ENCODE data around the gene ESAM.

ESAM gene

DNA sequence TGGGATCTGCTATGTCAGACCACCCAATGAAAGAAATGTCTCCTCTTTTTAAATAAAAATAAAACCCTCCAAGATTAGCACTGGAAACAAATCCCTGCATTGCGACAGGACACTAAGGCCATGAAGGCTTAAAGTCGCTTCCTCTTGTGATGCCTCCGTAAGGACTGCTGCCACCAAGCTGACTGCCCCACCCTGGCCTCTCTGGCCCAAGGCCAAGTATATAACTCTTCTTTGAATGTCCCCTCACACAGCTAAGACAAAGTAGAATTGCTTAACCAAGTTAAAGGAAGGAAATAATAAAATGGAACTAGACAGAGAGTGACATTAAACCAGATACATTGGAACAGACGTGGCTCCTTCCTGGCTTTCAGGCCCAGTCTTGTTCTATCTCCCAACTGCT lies 29.9 kb downstream of the ESAM start (continued):
- no peak for TF ChIP-seq INSM2 (tag by site-specific recombination; IDR thresholded peaks at IDR 0.05)
- TF ChIP-seq ZNF843 (tag by site-specific recombination; IDR thresholded peaks at IDR 0.05): no peak
- TF ChIP-seq, protein P1, sequence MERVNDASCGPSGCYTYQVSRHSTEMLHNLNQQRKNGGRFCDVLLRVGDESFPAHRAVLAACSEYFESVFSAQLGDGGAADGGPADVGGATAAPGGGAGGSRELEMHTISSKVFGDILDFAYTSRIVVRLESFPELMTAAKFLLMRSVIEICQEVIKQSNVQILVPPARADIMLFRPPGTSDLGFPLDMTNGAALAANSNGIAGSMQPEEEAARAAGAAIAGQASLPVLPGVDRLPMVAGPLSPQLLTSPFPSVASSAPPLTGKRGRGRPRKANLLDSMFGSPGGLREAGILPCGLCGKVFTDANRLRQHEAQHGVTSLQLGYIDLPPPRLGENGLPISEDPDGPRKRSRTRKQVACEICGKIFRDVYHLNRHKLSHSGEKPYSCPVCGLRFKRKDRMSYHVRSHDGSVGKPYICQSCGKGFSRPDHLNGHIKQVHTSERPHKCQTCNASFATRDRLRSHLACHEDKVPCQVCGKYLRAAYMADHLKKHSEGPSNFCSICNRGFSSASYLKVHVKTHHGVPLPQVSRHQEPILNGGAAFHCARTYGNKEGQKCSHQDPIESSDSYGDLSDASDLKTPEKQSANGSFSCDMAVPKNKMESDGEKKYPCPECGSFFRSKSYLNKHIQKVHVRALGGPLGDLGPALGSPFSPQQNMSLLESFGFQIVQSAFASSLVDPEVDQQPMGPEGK (tag by site-specific recombination; IDR thresholded peaks at IDR 0.05): no peak

- TF ChIP-seq HOXA7 (CRISPR knock-in tag; IDR thresholded peaks at IDR 0.05; ENCODE audit: borderline replicate concordance): no peak
- no peak for TF ChIP-seq ZNF26 (tag by site-specific recombination; IDR thresholded peaks at IDR 0.05)
- TF ChIP-seq TCF7L2 (IDR thresholded peaks at IDR 0.05; ENCODE audit: borderline replicate concordance, low read depth, low read length): no peak
- no peak for TF ChIP-seq ZNF211 (tag by site-specific recombination; IDR thresholded peaks at IDR 0.05; ENCODE audit: low read depth)
- TF ChIP-seq, protein P2, sequence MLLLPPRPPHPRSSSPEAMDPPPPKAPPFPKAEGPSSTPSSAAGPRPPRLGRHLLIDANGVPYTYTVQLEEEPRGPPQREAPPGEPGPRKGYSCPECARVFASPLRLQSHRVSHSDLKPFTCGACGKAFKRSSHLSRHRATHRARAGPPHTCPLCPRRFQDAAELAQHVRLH (tag by site-specific recombination; IDR thresholded peaks at IDR 0.05): no peak
- TF ChIP-seq ZNF677 (tag by site-specific recombination; IDR thresholded peaks at IDR 0.05): no peak
- TF ChIP-seq AEBP2 (tag by site-specific recombination; IDR thresholded peaks at IDR 0.05; ENCODE audit: borderline replicate concordance): no peak
- TF ChIP-seq SP2 (tag by site-specific recombination; IDR thresholded peaks at IDR 0.05): no peak
- TF ChIP-seq ZNF629 (tag by site-specific recombination; IDR thresholded peaks at IDR 0.05): no peak
- no peak for TF ChIP-seq ZNF549 (tag by site-specific recombination; IDR thresholded peaks at IDR 0.05)
- TF ChIP-seq, protein P3, sequence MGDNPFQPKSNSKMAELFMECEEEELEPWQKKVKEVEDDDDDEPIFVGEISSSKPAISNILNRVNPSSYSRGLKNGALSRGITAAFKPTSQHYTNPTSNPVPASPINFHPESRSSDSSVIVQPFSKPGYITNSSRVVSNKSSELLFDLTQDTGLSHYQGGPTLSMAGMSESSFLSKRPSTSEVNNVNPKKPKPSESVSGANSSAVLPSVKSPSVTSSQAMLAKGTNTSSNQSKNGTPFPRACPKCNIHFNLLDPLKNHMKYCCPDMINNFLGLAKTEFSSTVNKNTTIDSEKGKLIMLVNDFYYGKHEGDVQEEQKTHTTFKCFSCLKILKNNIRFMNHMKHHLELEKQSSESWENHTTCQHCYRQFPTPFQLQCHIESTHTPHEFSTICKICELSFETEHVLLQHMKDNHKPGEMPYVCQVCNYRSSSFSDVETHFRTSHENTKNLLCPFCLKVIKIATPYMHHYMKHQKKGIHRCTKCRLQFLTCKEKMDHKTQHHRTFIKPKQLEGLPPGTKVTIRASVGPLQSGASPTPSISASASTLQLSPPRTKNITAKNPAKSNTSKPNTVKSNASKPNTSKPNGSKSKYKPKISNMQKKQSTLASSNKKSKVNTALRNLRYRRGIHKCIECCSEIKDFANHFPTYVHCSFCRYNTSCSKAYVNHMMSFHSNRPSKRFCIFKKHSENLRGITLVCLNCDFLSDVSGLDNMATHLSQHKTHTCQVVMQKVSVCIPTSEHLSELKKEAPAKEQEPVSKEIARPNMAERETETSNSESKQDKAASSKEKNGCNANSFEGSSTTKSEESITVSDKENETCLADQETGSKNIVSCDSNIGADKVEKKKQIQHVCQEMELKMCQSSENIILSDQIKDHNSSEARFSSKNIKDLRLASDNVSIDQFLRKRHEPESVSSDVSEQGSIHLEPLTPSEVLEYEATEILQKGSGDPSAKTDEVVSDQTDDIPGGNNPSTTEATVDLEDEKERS (tag by site-specific recombination; IDR thresholded peaks at IDR 0.05): no peak
- no peak for TF ChIP-seq ZNF843 (tag by site-specific recombination; IDR thresholded peaks at IDR 0.05)
- no peak for TF ChIP-seq ZNF366 (tag by site-specific recombination; conservative IDR thresholded peaks at IDR 0.05)
- no peak for TF ChIP-seq ZNF560 (tag by site-specific recombination; IDR thresholded peaks at IDR 0.05; ENCODE audit: borderline replicate concordance)
- no peak for TF ChIP-seq ZBTB1 (tag by site-specific recombination; IDR thresholded peaks at IDR 0.05)
- no peak for TF ChIP-seq ZNF610 (tag by site-specific recombination; IDR thresholded peaks at IDR 0.05; ENCODE audit: borderline replicate concordance)
- no peak for TF ChIP-seq ZNF501 (tag by site-specific recombination; IDR thresholded peaks at IDR 0.05)
- no peak for TF ChIP-seq ZEB2 (tag by site-specific recombination; IDR thresholded peaks at IDR 0.05)
- Histone ChIP-seq H3K36me3 (ENCODE audit: control insufficient read depth in 2 of 2, insufficient read depth in 1 of 2, low read length in 2 of 2) (no peaks in the 10 kb centered on the region), H3K4me1 (ENCODE audit: control insufficient read depth, insufficient read depth, low read length) (peaks cover 3% of the 10 kb centered on the region; the same call in 1 of the 2 replicates), H3K9me3 (ENCODE audit: control insufficient read depth, insufficient read depth, low read depth, low read length) (no peaks in the 10 kb centered on the region), H3K4me3 (ENCODE audit: low read depth, low read length) (no peak overlapping the region), H3K27ac (ENCODE audit: extremely low read depth, low read depth, low read length) (no peak overlapping the region)
- ChIA-PET CTCF (interaction anchor here (2.8 kb wide), 1 partner anchor 61 kb away, joined by 8 read pairs; no protein-coding TSS in a partner anchor), POLR2A (no interaction called here)
Observed at GRCh38 chr11:124729571-124729970, 32.5 kb downstream of the ESAM start.
